Fibroblast of lung (primary cell): Measurements from ENCODE around the gene SHISA9. TPM values are rescaled to one million over a fixed set of nuclear protein-coding genes. Genes with fewer than 3 reads are reported as not detected.

Source experiments
- DNase-seq, 2 donors: peaks; one replicate each; pipeline versions ENCODE4 v3.0.0 to v3.0.0-alpha.2; 2010; ENCODE audit warnings: low read depth in 2 of 2
- H2AFZ ChIP-seq: 2 replicates; pipeline ENCODE4 v1.5.1; 2012; ENCODE audit warnings: low read length, control low read depth, inconsistent platforms
- H3K27ac ChIP-seq: 2 replicates; pipeline ENCODE4 v1.5.1; 2011; ENCODE audit warnings: low read length, control low read depth; ENCODE audit not compliant: insufficient read depth
- H3K27me3 ChIP-seq: 2 replicates; pipeline ENCODE4 v1.5.1; 2011; ENCODE audit warnings: mild to moderate bottlenecking, low read length; ENCODE audit not compliant: control insufficient read depth, insufficient read depth
- H3K36me3 ChIP-seq: 2 replicates; pipeline ENCODE4 v1.5.1; 2011; ENCODE audit warnings: low read length; ENCODE audit not compliant: control insufficient read depth, insufficient read depth
- H3K4me1 ChIP-seq: 2 replicates; pipeline ENCODE4 v1.5.1; 2011; ENCODE audit warnings: low read length; ENCODE audit not compliant: control insufficient read depth, insufficient read depth; ENCODE audit errors: extremely low read depth
- H3K4me2 ChIP-seq: 2 replicates; pipeline ENCODE4 v1.5.1; 2011; ENCODE audit warnings: low read length, control low read depth; ENCODE audit not compliant: insufficient read depth; ENCODE audit errors: extremely low read depth
- H3K4me3 ChIP-seq, 4 experiments: fragments of 200-600 bp in 1 of 4; sonication (generic) in 1 of 4; replicated peaks in 1 of 4; 2 replicates each; pipeline ENCODE4 v1.5.1; 2011 to 2016; ENCODE audit warnings: low read length in 4 of 4, low read depth in 3 of 4, mild to moderate bottlenecking in 3 of 4, control low read depth in 2 of 4, inconsistent platforms in 1 of 4, mixed read lengths in 1 of 4; ENCODE audit not compliant: insufficient read depth in 1 of 4; ENCODE audit errors: control extremely low read depth in 1 of 4
- H3K79me2 ChIP-seq: 2 replicates; pipeline ENCODE4 v1.5.1; 2012; ENCODE audit warnings: mild to moderate bottlenecking, low read length, inconsistent platforms; ENCODE audit not compliant: control insufficient read depth, insufficient read depth
- H3K9ac ChIP-seq: 2 replicates; pipeline ENCODE4 v1.5.1; 2011; ENCODE audit warnings: mild to moderate bottlenecking, low read length, control low read depth; ENCODE audit not compliant: insufficient read depth
- H3K9me3 ChIP-seq: 2 replicates; pipeline ENCODE4 v1.5.1; 2012; ENCODE audit warnings: low read depth, low read length; ENCODE audit not compliant: control insufficient read depth, insufficient read depth
- H4K20me1 ChIP-seq: 2 replicates; pipeline ENCODE4 v1.5.1; 2011; ENCODE audit warnings: low read length; ENCODE audit not compliant: control insufficient read depth, insufficient read depth; ENCODE audit errors: extremely low read depth
- CTCF ChIP-seq, 2 donors: IDR thresholded peaks in 1 of 2; conservative IDR thresholded peaks in 1 of 2; 1 replicate in 1 of 2; 2 replicates in 1 of 2; pipeline ENCODE4 v1.5.1; 2011 to 2012; ENCODE audit warnings: low read length in 2 of 2, control low read depth in 1 of 2, inconsistent platforms in 1 of 2, low read depth in 1 of 2, mild to moderate bottlenecking in 1 of 2
- EZH2 ChIP-seq: IDR thresholded peaks from 2 replicates; pipeline ENCODE4 v1.5.1; 2012; ENCODE audit warnings: low read length, control low read depth, mild to moderate bottlenecking; ENCODE audit errors: missing control alignments
- polyA plus RNA-seq, 2 donors: library from polyadenylated mRNA; depleted of rRNA in 1 of 2; stranded (reverse) in 1 of 2; unstranded in 1 of 2; fragments of >200 nt; gene quantifications; 2 replicates each; pipeline ENCODE4 v1.2.1, GENCODE V29; 2011 to 2012; ENCODE audit warnings: missing spikeins in 1 of 2
- total RNA-seq: library from RNA; depleted of rRNA; stranded (reverse); fragments of >200 nt; gene quantifications from 2 replicates; pipeline ENCODE4 v1.2.1, GENCODE V29; 2014

Gene SHISA9
- total and polyA plus RNA-seq, 2 donors (not counting 1 experiment from before 2014, with no cell fraction given), result not detected

GRCh38 chr16:12959072-12959471 is 57.7 kb downstream of the SHISA9 start:
- no peaks in the 10 kb centered on the region for H3K4me1 ChIP-seq
- DNase-seq, result no peak
- no peak overlapping the region for H3K27ac ChIP-seq
- H3K9me3 ChIP-seq, result no peaks in the 10 kb centered on the region
- no peak overlapping the region for H2AFZ ChIP-seq
- no peaks in the 10 kb centered on the region for H4K20me1 ChIP-seq
- TF ChIP-seq EZH2, result no peak
- TF ChIP-seq CTCF (conservative IDR thresholded peaks at IDR 0.05 in 1 of 2, IDR thresholded peaks at IDR 0.05 in 1 of 2; ENCODE audit: low read depth in 1 of 2, low read length in 2 of 2), result no peak
- H3K36me3 ChIP-seq, result no peaks in the 10 kb centered on the region
- H3K4me2 ChIP-seq, result no peak overlapping the region
- no peak overlapping the region for H3K9ac ChIP-seq
- no peak overlapping the region for H3K4me3 ChIP-seq
- H3K79me2 ChIP-seq, result no peaks in the 10 kb centered on the region
- H3K27me3 ChIP-seq, result no peaks in the 10 kb centered on the region

- no peaks in the 10 kb centered on the region for H3K79me2 ChIP-seq
- no peaks in the 10 kb centered on the region for H3K27me3 ChIP-seq
- no peak for DNase-seq
- H3K27ac ChIP-seq, result no peak overlapping the region
- H3K9ac ChIP-seq, result no peak overlapping the region
- H3K4me1 ChIP-seq, result no peaks in the 10 kb centered on the region
- no peaks in the 10 kb centered on the region for H3K36me3 ChIP-seq
- no peak overlapping the region for H3K4me2 ChIP-seq
- no peak overlapping the region for H3K4me3 ChIP-seq
- H4K20me1 ChIP-seq, result no peaks in the 10 kb centered on the region
- no peaks in the 10 kb centered on the region for H3K9me3 ChIP-seq
- H2AFZ ChIP-seq, result no peak overlapping the region
- TF ChIP-seq CTCF (conservative IDR thresholded peaks at IDR 0.05 in 1 of 2, IDR thresholded peaks at IDR 0.05 in 1 of 2; ENCODE audit: low read depth in 1 of 2, low read length in 2 of 2) (no peak), EZH2 (no peak)
Measured at GRCh38 chr16:12961626-12962025, 60.2 kb downstream of the SHISA9 start.

GRCh38 chr16:12964461-12964860 is 63.1 kb downstream of the SHISA9 start:
- no peaks in the 10 kb centered on the region for H3K27me3 ChIP-seq
- H2AFZ ChIP-seq, result no peak overlapping the region
- no peaks in the 10 kb centered on the region for H3K79me2 ChIP-seq
- no peak overlapping the region for H3K9ac ChIP-seq
- H4K20me1 ChIP-seq, result no peaks in the 10 kb centered on the region
- no peaks in the 10 kb centered on the region for H3K9me3 ChIP-seq
- H3K4me2 ChIP-seq, result no peak overlapping the region
- no peak overlapping the region for H3K4me3 ChIP-seq
- DNase-seq, result no peak
- H3K27ac ChIP-seq, result no peak overlapping the region
- H3K36me3 ChIP-seq, result no peaks in the 10 kb centered on the region
- no peaks in the 10 kb centered on the region for H3K4me1 ChIP-seq
- TF ChIP-seq EZH2, result no peak
- no peak for TF ChIP-seq CTCF (conservative IDR thresholded peaks at IDR 0.05 in 1 of 2, IDR thresholded peaks at IDR 0.05 in 1 of 2; ENCODE audit: low read depth in 1 of 2, low read length in 2 of 2)
